PC-9 (cell line): Measurements from ENCODE around the gene CELF4. TPM values are rescaled to one million over a fixed set of nuclear protein-coding genes. Genes with fewer than 3 reads are reported as not detected.

Experiments
- BruUV-seq: library from RNA; stranded (reverse); fragments of 400-500 nt; replicated peaks from 2 replicates; lab custom pipeline; 2021; lab: Mats Ljungman, UMichigan
- CTCF ChIA-PET: fragments of 300-600 bp; sonication (Branson Sonifier 250); formaldehyde crosslinking; loops from one replicate; lab custom pipeline; 2022; ENCODE audit warnings: antibody characterized with exemption; lab: Charles Lee
- POLR2A ChIA-PET: fragments of 300-600 bp; sonication (Branson Sonifier 250); formaldehyde crosslinking; loops from one replicate; lab custom pipeline; 2022; ENCODE audit warnings: antibody characterized with exemption; ENCODE audit not compliant: unreplicated experiment; lab: Charles Lee
- DNase-seq, 2 experiments: peaks; one replicate each; pipeline versions ENCODE4 v3.0.0 to v3.0.0-alpha.2; 2015 to 2022; ENCODE audit warnings: mixed read lengths in 1 of 2
- H2AFZ ChIP-seq: fragments of 200-600 bp; sonication (generic); 2 replicates; pipeline ENCODE4 v1.8.1; 2017; ENCODE audit warnings: antibody characterized with exemption
- H3F3A ChIP-seq: fragments of 200-600 bp; sonication (generic); 2 replicates; pipeline ENCODE4 v1.8.1; 2017; ENCODE audit warnings: antibody characterized with exemption, mild to moderate bottlenecking, low read depth; ENCODE audit not compliant: insufficient read depth
- H3K27ac ChIP-seq: fragments of 200-600 bp; sonication (generic); 2 replicates; pipeline ENCODE4 v1.6.1; 2016; ENCODE audit warnings: mixed run types
- H3K27me3 ChIP-seq: fragments of 200-600 bp; sonication (generic); 2 replicates; pipeline ENCODE4 v1.6.1; 2016; ENCODE audit warnings: low read depth, mixed run types; ENCODE audit not compliant: insufficient read depth
- H3K36me3 ChIP-seq: fragments of 200-600 bp; sonication (generic); 2 replicates; pipeline ENCODE4 v1.6.1; 2016; ENCODE audit warnings: low read depth, mixed run types
- H3K4me1 ChIP-seq: fragments of 200-600 bp; sonication (generic); replicated peaks from 2 replicates; pipeline ENCODE4 v1.6.1; 2016; ENCODE audit warnings: mixed run types; ENCODE audit not compliant: insufficient read depth
- H3K4me2 ChIP-seq: fragments of 200-600 bp; sonication (generic); 2 replicates; pipeline ENCODE4 v1.6.1; 2017; ENCODE audit warnings: mixed run types
- H3K4me3 ChIP-seq: fragments of 200-600 bp; sonication (generic); 2 replicates; pipeline ENCODE4 v1.6.1; 2016; ENCODE audit warnings: mixed run types
- H3K79me2 ChIP-seq: fragments of 200-600 bp; sonication (generic); 2 replicates; pipeline ENCODE4 v1.6.1; 2017; ENCODE audit warnings: low read depth, mixed run types
- H3K9me2 ChIP-seq: fragments of 200-600 bp; sonication (generic); 2 replicates; pipeline ENCODE4 v1.8.1; 2017; ENCODE audit warnings: mild to moderate bottlenecking; ENCODE audit not compliant: insufficient read depth
- H3K9me3 ChIP-seq: fragments of 200-600 bp; sonication (generic); 2 replicates; pipeline ENCODE4 v1.8.1; 2016; ENCODE audit warnings: low read depth; ENCODE audit not compliant: insufficient read depth
- H4K20me1 ChIP-seq: fragments of 200-600 bp; sonication (generic); 2 replicates; pipeline ENCODE4 v1.8.1; 2017; ENCODE audit not compliant: insufficient read depth
- EZH2 ChIP-seq: fragments of 200-600 bp; sonication (generic); IDR thresholded peaks from 2 replicates; pipeline ENCODE4 v1.8.0; 2017; ENCODE audit warnings: antibody characterized with exemption, low read depth
- intact Hi-C: fragments of 100-400 bp; cut with micrococcal nuclease; formaldehyde crosslinking; loops from one replicate; pipeline ENCODE4 v1.10.0; 2022; ENCODE audit not compliant: unreplicated experiment
- total RNA-seq: library from RNA; stranded (reverse); gene quantifications from 2 replicates; pipeline ENCODE4 v1.2.3, GENCODE V29; 2021
- TF ChIP-seq, protein P1 (sequence below): fragments of 200-600 bp; sonication (generic); conservative IDR thresholded peaks from 2 replicates; pipeline ENCODE4 v1.6.1; 2017; ENCODE audit warnings: mixed run types, antibody characterized with exemption, mild to moderate bottlenecking, moderate library complexity

CELF4 gene
- total RNA-seq, 1 experiment from 2014 or later = 1.2 TPM

DNA sequence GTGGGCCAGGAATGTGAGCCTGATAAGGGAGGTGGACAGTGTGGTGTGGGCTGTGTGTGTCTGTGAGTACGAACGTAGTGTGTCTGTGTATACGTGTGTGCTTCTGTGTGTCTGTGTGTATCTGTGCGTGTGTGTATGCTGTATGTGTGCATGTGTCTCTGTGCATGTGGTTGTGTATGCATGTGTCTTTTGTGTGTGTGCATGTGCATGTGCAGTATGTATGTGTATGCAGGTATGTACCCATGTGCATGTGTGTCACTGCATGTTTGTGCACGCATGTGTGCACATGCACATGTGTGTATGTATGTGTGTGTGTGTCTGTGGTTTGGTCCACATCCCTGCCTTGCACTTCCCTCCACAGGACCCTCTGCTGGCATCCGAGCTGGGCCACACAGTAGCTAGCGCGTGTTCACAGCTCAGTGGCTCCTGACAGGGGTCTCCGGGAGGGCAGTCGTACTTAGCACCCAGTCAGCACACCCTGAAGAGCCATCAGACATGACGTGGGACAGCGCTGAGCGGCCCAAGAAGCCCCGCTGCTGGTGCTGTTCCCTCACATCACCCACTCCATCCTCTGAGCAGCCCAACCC, 114.3 kb downstream of the CELF4 start:
- Histone ChIP-seq H3K36me3 (no peaks in the 10 kb centered on the region), H3K4me3 (no peak overlapping the region), H3K9me3 (no peaks in the 10 kb centered on the region), H3K4me2 (no peak overlapping the region), H2AFZ (no peak overlapping the region), H3K79me2 (no peaks in the 10 kb centered on the region), H3K27ac (no peak overlapping the region), H3F3A (no peaks in the 10 kb centered on the region), H3K27me3 (peaks cover 7% of the 10 kb centered on the region; the same call in 1 of the 2 replicates), H3K9me2 (no peaks in the 10 kb centered on the region), H3K4me1 (no peaks in the 10 kb centered on the region), H4K20me1 (no peaks in the 10 kb centered on the region)
- DNase-seq = no peak
- BruUV-seq = no TSS peak
- CTCF ChIA-PET = no interaction called here
- TF ChIP-seq, protein P1, sequence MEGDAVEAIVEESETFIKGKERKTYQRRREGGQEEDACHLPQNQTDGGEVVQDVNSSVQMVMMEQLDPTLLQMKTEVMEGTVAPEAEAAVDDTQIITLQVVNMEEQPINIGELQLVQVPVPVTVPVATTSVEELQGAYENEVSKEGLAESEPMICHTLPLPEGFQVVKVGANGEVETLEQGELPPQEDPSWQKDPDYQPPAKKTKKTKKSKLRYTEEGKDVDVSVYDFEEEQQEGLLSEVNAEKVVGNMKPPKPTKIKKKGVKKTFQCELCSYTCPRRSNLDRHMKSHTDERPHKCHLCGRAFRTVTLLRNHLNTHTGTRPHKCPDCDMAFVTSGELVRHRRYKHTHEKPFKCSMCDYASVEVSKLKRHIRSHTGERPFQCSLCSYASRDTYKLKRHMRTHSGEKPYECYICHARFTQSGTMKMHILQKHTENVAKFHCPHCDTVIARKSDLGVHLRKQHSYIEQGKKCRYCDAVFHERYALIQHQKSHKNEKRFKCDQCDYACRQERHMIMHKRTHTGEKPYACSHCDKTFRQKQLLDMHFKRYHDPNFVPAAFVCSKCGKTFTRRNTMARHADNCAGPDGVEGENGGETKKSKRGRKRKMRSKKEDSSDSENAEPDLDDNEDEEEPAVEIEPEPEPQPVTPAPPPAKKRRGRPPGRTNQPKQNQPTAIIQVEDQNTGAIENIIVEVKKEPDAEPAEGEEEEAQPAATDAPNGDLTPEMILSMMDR = no peak
- no peak for TF ChIP-seq EZH2
- intact Hi-C loops = no loop called here
- POLR2A ChIA-PET = no interaction called here

DNA sequence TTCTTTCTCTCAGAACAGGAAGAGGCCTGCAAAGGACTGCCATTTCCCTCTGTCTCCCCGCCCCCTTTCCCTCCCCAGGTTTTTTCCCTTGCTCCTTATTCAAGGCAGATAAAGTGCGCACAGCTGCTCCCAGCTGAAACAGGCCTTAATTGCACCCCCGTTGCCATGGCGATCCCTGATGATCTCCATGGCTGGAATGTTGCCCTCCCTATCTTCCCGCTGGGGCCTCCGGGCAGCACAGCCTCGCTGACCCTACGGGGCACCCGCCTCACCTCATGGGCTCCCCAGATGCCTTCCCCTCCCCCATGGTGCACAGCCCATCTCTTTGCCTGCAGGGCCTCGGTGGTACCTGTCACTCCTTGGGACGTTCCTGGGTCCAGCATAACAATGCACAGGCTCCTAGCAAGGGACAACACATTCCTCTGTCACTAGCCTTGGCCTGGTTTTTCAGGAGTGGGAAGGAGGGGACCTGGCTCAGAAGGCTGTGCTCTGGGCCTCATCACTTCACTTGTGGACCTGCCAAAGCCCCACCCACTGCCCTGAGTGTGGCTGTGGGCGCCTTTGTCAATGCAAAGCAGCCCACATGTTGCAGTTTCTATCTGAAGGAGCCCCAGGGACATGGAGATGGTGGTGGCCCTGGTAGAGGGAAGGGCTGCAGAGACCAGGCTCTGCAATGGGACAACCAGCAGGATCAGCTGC, 115.0 kb downstream of the CELF4 start:
- H3K79me2 ChIP-seq = no peaks in the 10 kb centered on the region
- H4K20me1 ChIP-seq = no peaks in the 10 kb centered on the region
- H3K4me2 ChIP-seq = no peak overlapping the region
- no peak overlapping the region for H2AFZ ChIP-seq
- H3F3A ChIP-seq = no peaks in the 10 kb centered on the region
- no peak for TF ChIP-seq EZH2
- TF ChIP-seq, protein P1 = no peak
- H3K4me3 ChIP-seq = no peak overlapping the region
- no peaks in the 10 kb centered on the region for H3K36me3 ChIP-seq
- ChIA-PET POLR2A (no interaction called here), CTCF (no interaction called here)
- DNase-seq = no peak
- no peaks in the 10 kb centered on the region for H3K4me1 ChIP-seq
- intact Hi-C loops = no loop called here
- no peaks in the 10 kb centered on the region for H3K9me3 ChIP-seq
- no TSS peak for BruUV-seq
- H3K27ac ChIP-seq = no peak overlapping the region
- H3K9me2 ChIP-seq = no peaks in the 10 kb centered on the region
- H3K27me3 ChIP-seq = peaks cover 7% of the 10 kb centered on the region; the same call in 1 of the 2 replicates

DNA sequence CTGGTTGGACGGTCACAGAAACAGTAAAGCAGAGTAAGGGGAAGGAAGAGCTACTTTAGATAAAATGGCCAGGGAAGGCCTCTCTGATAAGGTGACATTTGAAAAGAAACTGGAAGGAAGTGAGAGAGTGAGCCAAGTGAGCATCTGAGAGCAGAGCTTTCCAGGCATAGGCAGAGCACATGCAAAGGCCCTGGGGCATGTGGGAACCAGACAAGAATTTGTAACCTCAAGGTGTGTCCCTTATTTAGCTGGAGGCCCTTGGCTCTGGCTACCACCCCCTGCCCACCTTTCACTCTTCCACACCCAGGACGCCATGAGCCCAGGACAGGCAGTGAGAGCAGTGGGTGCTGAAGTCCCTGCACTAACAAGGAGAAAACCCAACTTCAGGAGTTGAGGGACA, 116.0 kb downstream of the CELF4 start:
- no peak overlapping the region for H3K27ac ChIP-seq
- no peaks in the 10 kb centered on the region for H3K36me3 ChIP-seq
- H3K9me3 ChIP-seq = no peaks in the 10 kb centered on the region
- no peaks in the 10 kb centered on the region for H3K4me1 ChIP-seq
- ChIA-PET POLR2A (no interaction called here), CTCF (no interaction called here)
- intact Hi-C loops = no loop called here
- H2AFZ ChIP-seq = no peak overlapping the region
- peaks cover 7% of the 10 kb centered on the region; the same call in 1 of the 2 replicates for H3K27me3 ChIP-seq
- no peaks in the 10 kb centered on the region for H3K79me2 ChIP-seq
- no TSS peak for BruUV-seq
- H3K9me2 ChIP-seq = no peaks in the 10 kb centered on the region
- no peak overlapping the region for H3K4me3 ChIP-seq
- no peak for DNase-seq
- no peaks in the 10 kb centered on the region for H4K20me1 ChIP-seq
- no peaks in the 10 kb centered on the region for H3F3A ChIP-seq
- H3K4me2 ChIP-seq = no peak overlapping the region
- TF ChIP-seq, protein P1 = no peak
- TF ChIP-seq EZH2 = no peak
